Measurements from ENCODE around the gene IFT20.

GRCh38 chr17:28330671-28331070 is 4.6 kb downstream of the IFT20 start:
- TF ChIP-seq POLR2A (IDR thresholded peaks at IDR 0.05): no peak
- TF ChIP-seq POLR2AphosphoS5 (IDR thresholded peaks at IDR 0.05): no peak
- TF ChIP-seq CTCF (IDR thresholded peaks at IDR 0.05): no peak
